Measurements from ENCODE around the gene OPHN1.

DNA sequence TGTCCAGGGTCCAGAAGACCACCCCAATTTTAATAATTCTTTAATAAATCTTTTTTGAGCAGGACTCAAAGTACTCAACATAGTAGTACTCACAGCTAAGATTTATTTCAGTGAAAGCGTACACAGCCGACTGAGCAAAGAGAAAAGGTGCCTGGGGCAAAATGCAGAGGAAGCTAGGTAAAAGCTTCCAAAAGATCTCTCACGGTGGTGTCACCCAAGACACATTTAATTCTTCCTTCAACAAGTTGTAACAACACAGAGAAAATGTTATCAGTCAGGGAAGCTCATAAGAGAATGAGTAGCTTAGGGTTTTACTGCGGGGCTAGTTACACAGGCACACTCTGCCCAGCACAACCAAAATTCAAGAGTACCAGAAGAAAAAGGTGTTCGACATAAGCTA, 201.1 kb downstream of the OPHN1 start:
- TF ChIP-seq, protein P1, sequence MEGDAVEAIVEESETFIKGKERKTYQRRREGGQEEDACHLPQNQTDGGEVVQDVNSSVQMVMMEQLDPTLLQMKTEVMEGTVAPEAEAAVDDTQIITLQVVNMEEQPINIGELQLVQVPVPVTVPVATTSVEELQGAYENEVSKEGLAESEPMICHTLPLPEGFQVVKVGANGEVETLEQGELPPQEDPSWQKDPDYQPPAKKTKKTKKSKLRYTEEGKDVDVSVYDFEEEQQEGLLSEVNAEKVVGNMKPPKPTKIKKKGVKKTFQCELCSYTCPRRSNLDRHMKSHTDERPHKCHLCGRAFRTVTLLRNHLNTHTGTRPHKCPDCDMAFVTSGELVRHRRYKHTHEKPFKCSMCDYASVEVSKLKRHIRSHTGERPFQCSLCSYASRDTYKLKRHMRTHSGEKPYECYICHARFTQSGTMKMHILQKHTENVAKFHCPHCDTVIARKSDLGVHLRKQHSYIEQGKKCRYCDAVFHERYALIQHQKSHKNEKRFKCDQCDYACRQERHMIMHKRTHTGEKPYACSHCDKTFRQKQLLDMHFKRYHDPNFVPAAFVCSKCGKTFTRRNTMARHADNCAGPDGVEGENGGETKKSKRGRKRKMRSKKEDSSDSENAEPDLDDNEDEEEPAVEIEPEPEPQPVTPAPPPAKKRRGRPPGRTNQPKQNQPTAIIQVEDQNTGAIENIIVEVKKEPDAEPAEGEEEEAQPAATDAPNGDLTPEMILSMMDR (IDR thresholded peaks at IDR 0.05) = no peak
- no peak for TF ChIP-seq POLR2A (IDR thresholded peaks at IDR 0.05)
